Peyer's patch (tissue), 4 donors: Measurements from ENCODE around the gene SMCO2. TPM values are rescaled to one million over a fixed set of nuclear protein-coding genes. Genes with fewer than 3 reads are reported as not detected.

Experiments used
- DNase-seq, 3 donors: peaks; one replicate each; pipeline ENCODE4 v3.0.0-alpha.2; 2017 to 2019
- H3K27ac ChIP-seq, 4 donors: fragments of 200-600 bp; sonication (generic); one replicate each; pipeline ENCODE4 v1.5.1; 2016 to 2019
- H3K27me3 ChIP-seq, 2 donors: fragments of 200-600 bp; sonication (generic); one replicate each; pipeline ENCODE4 v1.5.1; 2019
- H3K36me3 ChIP-seq, 3 donors: fragments of 200-600 bp; sonication (generic); one replicate each; pipeline ENCODE4 v1.5.1; 2016 to 2019
- H3K4me1 ChIP-seq, 4 donors: fragments of 200-600 bp; sonication (generic); one replicate each; pipeline ENCODE4 v1.5.1; 2016 to 2019
- H3K4me3 ChIP-seq, 4 donors: fragments of 200-600 bp; sonication (generic); 1 replicate in 3 of 4; 2 replicates in 1 of 4; pipeline ENCODE4 v1.5.1; 2016 to 2019; ENCODE audit warnings: mild to moderate bottlenecking in 1 of 4
- H3K9me3 ChIP-seq, 4 donors: fragments of 200-600 bp; sonication (generic); one replicate each; pipeline ENCODE4 v1.5.1; 2016 to 2019; ENCODE audit warnings: mild to moderate bottlenecking in 1 of 4
- POLR2A ChIP-seq, 2 donors: fragments of 450-650 bp; IDR thresholded peaks; one replicate each; pipeline ENCODE4 v1.5.1; 2017; ENCODE audit warnings: antibody characterized with exemption in 2 of 2, mild to moderate bottlenecking in 2 of 2, moderate library complexity in 2 of 2
- total RNA-seq, 4 donors: library from RNA; depleted of rRNA; stranded (reverse); fragments of >200 nt; gene quantifications; one replicate each; pipeline ENCODE4 v1.1.0, GENCODE V29; 2016
- TF ChIP-seq, protein P1 (sequence below), 6 experiments: fragments of 450-650 bp in 4 of 6; fragments of 200-600 bp in 2 of 6; sonication (generic) in 1 of 6; IDR thresholded peaks; one replicate each; pipeline ENCODE4 v1.5.1; 2017 to 2019; ENCODE audit warnings: antibody characterized with exemption in 6 of 6, mild to moderate bottlenecking in 3 of 6, moderate library complexity in 1 of 6

Gene SMCO2
- total RNA-seq, 4 donors from 2014 or later, result not detected

DNA sequence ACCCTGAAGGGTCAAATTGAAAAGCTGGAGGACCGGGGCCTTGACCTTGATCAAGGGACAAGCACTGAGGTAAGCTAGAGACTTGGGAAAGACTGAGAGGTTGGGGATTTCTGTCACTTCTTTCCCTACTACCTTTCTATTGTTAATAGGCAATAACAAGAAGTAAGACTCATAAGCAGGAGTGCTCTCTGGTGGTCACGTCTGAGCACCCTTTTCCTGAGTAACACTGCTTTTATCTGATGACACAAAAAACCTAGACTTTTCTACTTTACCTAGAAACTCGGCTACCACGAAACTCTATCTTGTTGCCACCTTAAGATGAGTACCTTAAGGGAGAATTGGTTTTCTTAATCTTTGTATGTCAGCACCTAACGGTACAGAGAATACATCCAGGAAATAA is 41.9 kb downstream of the SMCO2 start:
- H3K4me1 ChIP-seq, result no peaks in the 10 kb centered on the region
- H3K36me3 ChIP-seq, result no peaks in the 10 kb centered on the region
- no peak overlapping the region for H3K27ac ChIP-seq
- no peak overlapping the region for H3K4me3 ChIP-seq
- DNase-seq, result no peak
- no peaks in the 10 kb centered on the region for H3K9me3 ChIP-seq
- no peak for TF ChIP-seq POLR2A (IDR thresholded peaks at IDR 0.05)
- TF ChIP-seq, protein P1, sequence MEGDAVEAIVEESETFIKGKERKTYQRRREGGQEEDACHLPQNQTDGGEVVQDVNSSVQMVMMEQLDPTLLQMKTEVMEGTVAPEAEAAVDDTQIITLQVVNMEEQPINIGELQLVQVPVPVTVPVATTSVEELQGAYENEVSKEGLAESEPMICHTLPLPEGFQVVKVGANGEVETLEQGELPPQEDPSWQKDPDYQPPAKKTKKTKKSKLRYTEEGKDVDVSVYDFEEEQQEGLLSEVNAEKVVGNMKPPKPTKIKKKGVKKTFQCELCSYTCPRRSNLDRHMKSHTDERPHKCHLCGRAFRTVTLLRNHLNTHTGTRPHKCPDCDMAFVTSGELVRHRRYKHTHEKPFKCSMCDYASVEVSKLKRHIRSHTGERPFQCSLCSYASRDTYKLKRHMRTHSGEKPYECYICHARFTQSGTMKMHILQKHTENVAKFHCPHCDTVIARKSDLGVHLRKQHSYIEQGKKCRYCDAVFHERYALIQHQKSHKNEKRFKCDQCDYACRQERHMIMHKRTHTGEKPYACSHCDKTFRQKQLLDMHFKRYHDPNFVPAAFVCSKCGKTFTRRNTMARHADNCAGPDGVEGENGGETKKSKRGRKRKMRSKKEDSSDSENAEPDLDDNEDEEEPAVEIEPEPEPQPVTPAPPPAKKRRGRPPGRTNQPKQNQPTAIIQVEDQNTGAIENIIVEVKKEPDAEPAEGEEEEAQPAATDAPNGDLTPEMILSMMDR (IDR thresholded peaks at IDR 0.05), result no peak
- no peaks in the 10 kb centered on the region for H3K27me3 ChIP-seq

DNA sequence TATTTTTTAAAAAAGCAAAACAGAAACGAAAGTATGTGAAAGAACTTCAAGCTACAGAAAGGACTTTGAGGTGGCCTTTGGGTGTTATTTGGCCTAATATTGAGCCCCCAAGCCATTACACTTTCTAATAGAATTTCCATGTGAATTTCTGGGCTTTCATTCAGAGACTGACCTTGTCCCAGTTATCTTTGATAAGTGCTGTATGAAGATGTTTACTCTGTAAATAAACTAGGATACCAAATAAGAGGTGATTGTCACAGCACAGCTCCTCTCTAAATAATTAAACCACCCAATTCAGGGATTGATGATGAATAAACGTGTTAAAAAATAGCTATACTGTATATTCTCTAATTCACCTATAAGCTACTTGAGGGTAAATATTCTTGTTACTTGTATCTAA is 44.7 kb downstream of the SMCO2 start:
- TF ChIP-seq, protein P1 (IDR thresholded peaks at IDR 0.05), result no peak
- no peak for TF ChIP-seq POLR2A (IDR thresholded peaks at IDR 0.05)
- H3K4me1 ChIP-seq, result no peaks in the 10 kb centered on the region
- H3K27me3 ChIP-seq, result no peaks in the 10 kb centered on the region
- H3K27ac ChIP-seq, result no peak overlapping the region
- H3K4me3 ChIP-seq, result no peak overlapping the region
- DNase-seq, result no peak
- H3K36me3 ChIP-seq, result no peaks in the 10 kb centered on the region
- no peaks in the 10 kb centered on the region for H3K9me3 ChIP-seq

DNA sequence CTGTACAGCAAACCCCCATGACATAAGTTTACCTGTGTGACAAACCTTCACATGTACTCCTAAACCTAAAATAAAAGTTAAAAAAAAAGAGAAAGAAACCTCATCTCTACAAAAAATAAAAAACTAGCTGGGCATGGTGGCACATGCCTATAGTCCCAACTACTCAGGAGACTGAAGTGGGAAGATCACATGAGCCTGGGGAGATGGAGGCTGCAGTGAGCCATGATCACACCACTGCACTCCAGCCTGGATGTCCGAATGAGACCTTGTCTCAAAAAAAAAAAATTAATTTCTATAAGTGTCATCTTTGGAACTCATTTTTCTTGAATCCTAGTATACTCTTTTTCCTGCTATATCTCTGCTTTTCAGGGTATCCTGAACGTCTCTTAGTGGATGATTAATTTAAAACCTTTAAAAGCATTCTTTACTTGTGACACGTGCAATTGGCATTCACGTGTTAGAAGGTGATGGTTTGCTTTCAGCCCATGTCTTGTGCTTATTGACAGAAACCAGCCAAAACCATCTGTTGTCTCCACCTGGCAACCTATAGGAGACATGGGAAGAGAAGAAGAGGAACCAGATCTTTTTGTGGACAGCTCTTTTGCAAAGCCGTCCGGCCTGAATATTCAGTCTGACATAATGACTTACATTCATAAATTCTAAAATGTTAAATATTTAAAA is 46.9 kb downstream of the SMCO2 start:
- no peak for TF ChIP-seq POLR2A (IDR thresholded peaks at IDR 0.05)
- TF ChIP-seq, protein P1 (IDR thresholded peaks at IDR 0.05), result no peak
- H3K4me1 ChIP-seq, result no peaks in the 10 kb centered on the region
- H3K9me3 ChIP-seq, result no peaks in the 10 kb centered on the region
- H3K27ac ChIP-seq, result no peak overlapping the region
- H3K27me3 ChIP-seq, result no peaks in the 10 kb centered on the region
- no peaks in the 10 kb centered on the region for H3K36me3 ChIP-seq
- DNase-seq, result no peak
- H3K4me3 ChIP-seq, result no peak overlapping the region

DNA sequence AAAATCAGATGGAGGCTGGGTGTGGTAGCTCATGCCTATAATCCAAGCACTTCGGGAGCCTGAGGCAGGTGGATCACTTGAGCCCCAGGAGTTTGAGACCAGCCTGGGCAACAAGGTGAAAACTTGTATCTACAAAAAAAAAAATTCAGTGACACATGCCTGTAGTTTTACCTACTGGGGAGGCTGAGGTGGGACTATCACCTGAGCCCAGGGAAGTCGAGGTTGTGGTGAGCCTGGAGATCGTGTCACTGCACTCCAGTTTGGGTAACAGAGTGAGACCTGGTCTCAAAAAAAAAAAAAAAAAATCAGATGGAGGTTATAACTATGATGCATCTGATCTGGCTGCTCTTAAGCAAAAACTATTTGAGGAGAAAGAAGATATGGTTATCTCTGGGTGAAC is 50.9 kb downstream of the SMCO2 start:
- Histone ChIP-seq H3K4me3 (no peak overlapping the region), H3K36me3 (no peaks in the 10 kb centered on the region), H3K27ac (no peak overlapping the region), H3K9me3 (no peaks in the 10 kb centered on the region), H3K4me1 (no peaks in the 10 kb centered on the region), H3K27me3 (no peaks in the 10 kb centered on the region)
- no peak for TF ChIP-seq POLR2A (IDR thresholded peaks at IDR 0.05)
- TF ChIP-seq, protein P1 (IDR thresholded peaks at IDR 0.05), result no peak
- no peak for DNase-seq

DNA sequence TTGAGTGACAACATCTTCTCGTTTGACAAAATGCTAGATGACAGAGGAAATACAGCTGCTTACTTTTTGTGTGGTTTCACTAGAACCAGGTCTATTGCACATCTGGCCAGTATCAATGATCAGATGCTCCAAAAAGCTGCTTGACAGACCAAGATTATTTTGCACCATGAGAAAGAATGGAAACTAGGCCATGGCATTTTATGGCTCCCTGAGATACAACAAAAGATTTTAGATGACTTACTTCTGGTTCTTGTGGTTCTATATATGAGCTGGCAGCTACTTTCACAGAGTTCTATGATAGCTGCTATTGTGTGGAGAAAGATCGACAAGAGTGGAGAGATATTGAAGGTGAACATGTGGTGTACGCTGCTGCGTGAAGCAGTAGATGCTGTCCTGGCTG is 51.6 kb downstream of the SMCO2 start:
- DNase-seq, result no peak
- no peak overlapping the region for H3K4me3 ChIP-seq
- H3K27ac ChIP-seq, result no peak overlapping the region
- TF ChIP-seq POLR2A (IDR thresholded peaks at IDR 0.05), result no peak
- TF ChIP-seq, protein P1 (IDR thresholded peaks at IDR 0.05), result no peak
- no peaks in the 10 kb centered on the region for H3K9me3 ChIP-seq
- H3K36me3 ChIP-seq, result no peaks in the 10 kb centered on the region
- H3K4me1 ChIP-seq, result no peaks in the 10 kb centered on the region
- no peaks in the 10 kb centered on the region for H3K27me3 ChIP-seq

DNA sequence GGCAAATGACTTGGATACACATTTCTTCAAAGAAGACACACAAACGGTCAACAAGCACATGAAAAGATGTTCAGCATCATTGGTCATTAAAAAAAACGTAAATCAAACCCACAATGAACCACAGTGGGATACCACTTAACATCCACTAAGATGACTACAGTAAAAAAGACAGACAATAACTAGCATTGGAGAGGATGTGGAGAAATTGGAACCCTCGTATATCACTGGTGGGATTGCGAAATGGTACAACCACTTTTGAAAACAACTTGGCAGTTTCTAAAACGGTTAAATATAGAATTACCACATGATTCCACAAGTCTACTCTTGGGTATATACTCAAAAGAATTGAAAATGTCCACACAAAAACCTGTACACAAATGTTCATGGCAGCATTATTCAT is 52.2 kb downstream of the SMCO2 start:
- Histone ChIP-seq H3K4me1 (no peaks in the 10 kb centered on the region), H3K36me3 (no peaks in the 10 kb centered on the region)
- TF ChIP-seq, protein P1 (IDR thresholded peaks at IDR 0.05), result no peak
- TF ChIP-seq POLR2A (IDR thresholded peaks at IDR 0.05), result no peak

More for the DNA sequence above, 52.2 kb downstream of the SMCO2 start:
- no peaks in the 10 kb centered on the region for H3K9me3 ChIP-seq
- H3K27ac ChIP-seq, result no peak overlapping the region
- H3K4me3 ChIP-seq, result no peak overlapping the region
- H3K27me3 ChIP-seq, result no peaks in the 10 kb centered on the region
- no peak for DNase-seq
